HG03432 (cell line): ENCODE measurements around the gene OXER1.
"Not testable (repeated sequence)": the region's sequence is repeated elsewhere in the genome, so short reads cannot be mapped to it uniquely, and the experiment has no call there.

Experiments
- ATAC-seq: cut with Tn5 transposase; IDR thresholded peaks from one replicate; pipeline ENCODE4 v1.9.1; 2021; ENCODE audit warnings: mild to moderate bottlenecking, moderate library complexity; ENCODE audit not compliant: unreplicated experiment

OXER1 gene

GRCh38 chr2:42752816-42753813 lies 10.8 kb downstream of the OXER1 start:
- ATAC-seq, result no peak

DNA sequence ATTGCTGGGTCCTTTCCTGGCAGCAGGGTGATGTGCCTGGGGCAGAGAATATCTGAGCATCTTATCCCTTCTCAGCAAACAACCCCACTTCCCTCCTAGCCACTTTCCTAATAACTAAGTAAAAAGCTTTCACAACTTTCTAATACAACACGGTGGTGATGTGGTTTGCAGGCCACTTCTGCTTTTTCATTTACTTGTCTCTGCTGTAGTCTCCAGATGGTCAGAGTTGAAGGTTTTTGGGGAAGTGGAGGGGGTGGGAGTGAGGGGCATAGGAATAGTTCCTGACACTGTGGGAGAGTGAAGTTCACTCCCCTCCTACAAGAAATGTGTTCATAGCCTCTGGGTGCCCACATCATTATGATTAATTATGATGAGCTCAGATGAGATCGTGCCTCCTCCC lies 11.6 kb downstream of the OXER1 start:
- ATAC-seq, result peak; percentile 69

GRCh38 chr2:42748840-42749239 lies 15.1 kb downstream of the OXER1 start:
- ATAC-seq, result no peak

DNA sequence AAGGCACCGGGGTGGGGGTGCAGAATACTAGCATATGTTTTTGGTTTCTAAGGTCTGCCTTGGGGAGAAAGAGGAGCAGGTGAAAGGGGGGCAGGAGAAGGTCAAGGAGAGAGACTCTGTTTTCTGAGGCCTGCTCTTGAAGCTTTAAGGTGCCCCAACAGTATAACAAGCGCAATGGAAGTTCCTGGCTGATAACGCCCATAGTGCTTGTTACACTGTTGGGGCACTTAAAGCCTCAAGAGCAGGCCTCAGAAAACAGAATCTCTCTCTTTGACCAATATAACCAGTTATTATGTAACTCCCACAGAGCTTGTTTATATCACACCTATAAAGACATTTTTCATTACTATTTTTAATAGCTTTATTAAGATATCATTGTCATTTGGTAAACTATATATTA lies 16.5 kb downstream of the OXER1 start:
- no peak for ATAC-seq

GRCh38 chr2:42744545-42745082 lies 19.3 kb downstream of the OXER1 start:
- ATAC-seq, result no peak

DNA sequence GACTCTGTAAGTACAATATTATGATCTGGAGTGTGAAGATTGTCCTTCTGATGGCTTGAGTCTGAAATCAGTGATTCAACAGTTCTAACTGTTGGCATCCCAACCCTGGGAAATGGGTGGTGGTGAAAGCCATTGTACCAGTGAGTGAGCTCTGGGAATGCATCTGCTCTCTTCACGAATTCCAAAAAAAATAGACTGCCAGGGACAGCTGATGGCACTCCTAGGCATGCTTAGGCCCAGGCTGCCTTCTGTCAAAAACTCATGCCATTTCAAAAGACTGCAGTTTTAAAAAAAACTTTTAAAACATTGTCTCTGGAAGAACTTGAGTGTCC lies 20.3 kb downstream of the OXER1 start:
- no peak for ATAC-seq

GRCh38 chr2:42742740-42743658 lies 20.9 kb downstream of the OXER1 start:
- no peak for ATAC-seq

DNA sequence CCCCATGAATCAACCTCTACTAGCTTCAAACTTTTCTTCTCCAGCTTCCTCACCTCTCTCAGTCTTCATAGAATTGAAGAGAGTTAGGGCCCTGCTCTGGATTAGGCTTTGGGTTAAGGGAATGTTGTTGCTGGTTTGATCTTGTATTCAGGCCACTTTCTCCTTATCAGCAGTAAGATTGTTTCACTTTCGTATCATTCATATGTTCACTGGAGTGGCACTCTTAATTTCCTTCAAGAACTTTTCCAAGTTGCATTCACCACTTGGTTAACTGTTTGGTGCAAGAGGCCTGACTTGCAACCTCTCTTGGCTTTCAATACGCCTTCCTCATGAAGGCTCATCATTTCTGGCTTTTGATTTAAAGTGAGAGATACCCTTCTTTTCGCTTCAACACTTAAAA lies 22.8 kb downstream of the OXER1 start:
- ATAC-seq, result no peak

- no peak for ATAC-seq
Observed at GRCh38 chr2:42736598-42737322, 27.2 kb downstream of the OXER1 start.

- ATAC-seq, result no peak
Observed at GRCh38 chr2:42733852-42734251, 30.1 kb downstream of the OXER1 start.

GRCh38 chr2:42731316-42731715 lies 32.6 kb downstream of the OXER1 start:
- not testable (repeated sequence) for ATAC-seq

- no peak for ATAC-seq
Observed at GRCh38 chr2:42726680-42727079, 37.3 kb downstream of the OXER1 start.

DNA sequence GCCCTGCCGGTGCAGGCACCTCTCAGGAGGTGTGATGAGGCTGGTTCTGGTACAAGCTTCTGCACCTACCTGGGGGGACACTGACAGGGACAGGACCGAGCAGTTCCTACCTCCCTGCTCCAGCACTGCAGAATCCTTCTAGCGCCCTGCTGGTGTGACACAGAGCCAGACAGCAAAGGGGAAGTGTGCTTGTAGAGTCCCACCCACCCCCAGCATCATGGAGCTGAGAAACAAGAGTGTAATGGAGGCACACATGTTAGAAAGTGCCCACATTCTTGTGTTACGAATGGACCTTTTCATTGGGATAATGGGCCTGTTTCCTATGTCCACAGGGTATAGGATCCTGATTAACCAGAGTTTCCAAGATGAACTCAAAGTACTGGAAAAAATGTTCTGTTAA lies 38.3 kb downstream of the OXER1 start:
- ATAC-seq, result no peak

DNA sequence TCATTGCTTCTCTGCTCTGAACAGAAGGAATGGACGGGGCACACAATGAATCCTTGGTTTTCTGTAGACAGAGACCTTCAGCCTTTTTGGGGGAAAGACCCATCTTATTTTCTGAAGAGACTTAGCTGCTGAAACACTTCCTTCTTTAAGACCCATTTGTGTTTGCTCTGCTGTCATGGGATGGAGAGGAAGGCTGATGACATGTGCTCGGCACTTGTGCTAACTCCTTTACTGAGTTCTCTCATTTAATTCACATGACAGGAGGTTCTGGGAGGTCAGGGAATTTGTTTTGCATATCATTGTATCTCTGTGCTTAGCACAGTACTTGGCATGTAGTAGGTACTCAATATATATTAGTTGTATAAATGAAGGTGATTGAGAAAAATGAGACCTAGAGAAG lies 39.0 kb downstream of the OXER1 start:
- ATAC-seq, result no peak

GRCh38 chr2:42723465-42723864 lies 40.5 kb downstream of the OXER1 start:
- no peak for ATAC-seq

DNA sequence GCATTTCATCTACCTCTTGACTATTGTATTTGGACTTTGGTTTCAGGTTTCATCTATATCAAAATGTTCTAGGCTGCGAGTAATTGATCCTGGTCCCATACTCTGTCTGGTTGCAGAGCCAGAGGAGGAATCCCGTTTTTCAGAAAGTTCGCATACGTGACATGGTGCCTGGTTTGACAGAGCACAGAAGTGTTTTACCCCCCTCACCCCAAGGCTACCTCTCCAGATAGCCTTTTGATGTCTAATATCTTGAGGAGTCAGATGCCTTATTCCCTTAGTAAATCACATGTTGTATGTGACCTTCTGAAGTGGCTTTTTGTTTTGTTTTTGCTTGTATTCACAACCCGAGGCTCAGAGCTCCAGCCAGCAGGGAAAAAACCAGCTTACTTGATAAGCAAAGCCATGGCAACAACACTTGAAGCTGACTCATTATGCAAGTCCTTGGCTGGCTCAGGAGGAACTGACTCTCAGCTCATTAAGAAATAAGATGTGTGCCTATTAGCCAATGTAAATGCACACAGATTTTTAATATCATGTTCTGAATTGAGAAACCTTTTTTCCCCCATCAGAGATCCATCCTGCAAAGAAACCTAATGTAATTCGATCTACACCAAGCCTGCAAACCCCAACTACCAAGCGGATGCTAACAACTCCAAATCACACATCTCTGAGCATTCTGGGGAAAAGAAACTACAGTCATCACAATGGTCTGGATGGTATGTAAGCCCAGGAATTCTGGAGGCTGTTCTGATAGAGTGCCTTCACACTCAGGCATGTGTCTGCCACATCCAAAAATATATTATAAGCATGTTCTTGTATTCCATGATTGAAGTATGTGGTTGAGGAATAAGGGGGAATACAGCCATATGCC lies 41.4 kb downstream of the OXER1 start:
- ATAC-seq, result peak; percentile 99

DNA sequence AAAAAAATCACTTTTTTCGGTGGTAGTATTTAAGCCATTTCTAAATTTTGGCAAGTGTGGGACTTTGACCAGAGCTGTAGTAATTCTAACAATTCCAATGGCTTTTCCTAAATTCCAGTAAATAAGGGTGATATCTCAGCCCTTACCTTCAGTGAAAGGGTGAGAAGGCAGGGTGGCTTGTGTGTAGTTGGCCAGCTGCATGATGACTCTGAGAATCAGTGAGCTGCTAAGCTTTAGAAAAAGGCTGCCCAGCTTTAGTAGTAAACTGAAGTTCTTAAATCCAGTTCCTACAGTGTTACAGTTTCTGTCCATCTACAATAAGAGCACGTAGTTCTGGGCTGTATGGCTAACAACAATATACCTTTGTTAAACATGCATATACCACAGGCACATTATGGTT lies 42.0 kb downstream of the OXER1 start:
- peak; percentile 17 for ATAC-seq

DNA sequence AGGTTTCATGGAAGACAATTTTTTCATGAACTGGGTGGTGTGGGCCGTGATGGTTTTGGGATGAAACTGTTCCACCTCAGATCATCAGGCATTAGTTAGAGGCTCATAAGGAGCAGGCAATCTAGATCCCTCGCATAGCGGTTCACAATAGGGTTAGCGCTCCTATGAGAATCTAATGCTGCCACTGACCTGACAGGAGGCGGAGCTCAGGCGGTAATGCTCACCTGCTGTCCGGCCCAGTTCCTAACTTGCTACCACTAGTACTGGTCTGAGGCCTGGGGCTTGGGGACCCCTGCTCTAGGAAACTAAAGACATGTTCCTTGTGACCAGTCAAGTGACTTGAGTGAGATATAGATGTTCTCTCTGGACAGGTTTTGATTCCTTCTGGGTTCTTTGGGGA lies 49.2 kb downstream of the OXER1 start:
- ATAC-seq, result no peak

- ATAC-seq, result no peak
Observed at GRCh38 chr2:42713920-42714319, 50.0 kb downstream of the OXER1 start.

- ATAC-seq, result no peak
Observed at GRCh38 chr2:42712934-42713333, 51.0 kb downstream of the OXER1 start.
